Bronchial epithelial cell (primary cell): Measurements from ENCODE around the gene SETD1A. TPM values are rescaled to one million over a fixed set of nuclear protein-coding genes. Genes with fewer than 3 reads are reported as not detected.

Source experiments
- DNase-seq: peaks from one replicate; pipeline ENCODE4 v3.0.0-alpha.2; 2010; ENCODE audit warnings: low read depth
- FAIRE-seq: peaks from 2 replicates; lab custom pipeline; 2011; peaks lifted over from hg19 to GRCh38; lab: Jason Lieb, UNC
- H3K27me3 ChIP-seq: 2 replicates; pipeline ENCODE4 v1.5.1; 2011; ENCODE audit warnings: low read length; ENCODE audit not compliant: control insufficient read depth, insufficient read depth
- H3K36me3 ChIP-seq: 2 replicates; pipeline ENCODE4 v1.5.1; 2011; ENCODE audit warnings: low read length; ENCODE audit not compliant: control insufficient read depth, insufficient read depth
- H3K4me3 ChIP-seq: 2 replicates; pipeline ENCODE4 v1.5.1; 2011; ENCODE audit warnings: mild to moderate bottlenecking, low read depth, low read length, control low read depth
- CTCF ChIP-seq: IDR thresholded peaks from 2 replicates; pipeline ENCODE4 v1.5.1; 2011; ENCODE audit warnings: mild to moderate bottlenecking, moderate library complexity, low read length, control low read depth, inconsistent platforms; ENCODE audit not compliant: insufficient read depth, severe bottlenecking
- total RNA-seq: library from RNA; depleted of rRNA; stranded (reverse); fragments of >200 nt; gene quantifications from 2 replicates; pipeline ENCODE4 v1.2.1, GENCODE V29; 2014

The SETD1A gene
- total RNA-seq, 1 donor from 2014 or later = 1.3 TPM

- DNase-seq = no peak
- H3K36me3 ChIP-seq = peaks cover 21% of the 10 kb centered on the region
- TF ChIP-seq CTCF = no peak
- H3K4me3 ChIP-seq = no peak overlapping the region
- H3K27me3 ChIP-seq = no peaks in the 10 kb centered on the region
- no peak for FAIRE-seq
These were observed 30.4 kb upstream of the SETD1A start for GRCh38 chr16:30926937-30927788.

- Histone ChIP-seq H3K4me3 (no peak overlapping the region), H3K27me3 (no peaks in the 10 kb centered on the region), H3K36me3 (peaks cover 25% of the 10 kb centered on the region)
- FAIRE-seq (no peak), DNase-seq (peak; percentile 51)
- no peak for TF ChIP-seq CTCF
These were observed 29.7 kb upstream of the SETD1A start for GRCh38 chr16:30927789-30928378.

GRCh38 chr16:30928390-30928789 is 29.2 kb upstream of the SETD1A start:
- TF ChIP-seq CTCF = no peak
- H3K36me3 ChIP-seq = peaks cover 25% of the 10 kb centered on the region
- no peaks in the 10 kb centered on the region for H3K27me3 ChIP-seq
- no peak for DNase-seq
- FAIRE-seq = no peak
- no peak overlapping the region for H3K4me3 ChIP-seq

- peaks cover 25% of the 10 kb centered on the region for H3K36me3 ChIP-seq
- H3K27me3 ChIP-seq = no peaks in the 10 kb centered on the region
- no peak for DNase-seq
- TF ChIP-seq CTCF = no peak
- no peak for FAIRE-seq
- H3K4me3 ChIP-seq = no peak overlapping the region
These were observed 28.4 kb upstream of the SETD1A start for GRCh38 chr16:30929167-30929566.

- H3K36me3 ChIP-seq = peaks cover 27% of the 10 kb centered on the region
- no peak overlapping the region for H3K4me3 ChIP-seq
- FAIRE-seq (no peak), DNase-seq (no peak)
- no peaks in the 10 kb centered on the region for H3K27me3 ChIP-seq
- no peak for TF ChIP-seq CTCF
These were observed 27.4 kb upstream of the SETD1A start for GRCh38 chr16:30930160-30930571.
